GM23338 (cell line): ENCODE data around the gene DTNB. TPM values are rescaled to one million over a fixed set of nuclear protein-coding genes. Genes with fewer than 3 reads are reported as not detected.

Source experiments
- ATAC-seq: fragments of 200-7000 bp; cut with Tn5 transposase; 3 replicates; pipeline ENCODE4 v1.9.1; 2020
- DNase-seq: peaks from one replicate; pipeline ENCODE4 v3.0.0-alpha.2; 2015; ENCODE audit warnings: low spot score
- H2AFZ ChIP-seq: fragments of 200-600 bp; sonication (generic); 2 replicates; pipeline ENCODE4 v1.8.0; 2016; ENCODE audit warnings: antibody characterized with exemption, mild to moderate bottlenecking, moderate library complexity
- H3F3A ChIP-seq: fragments of 200-600 bp; sonication (generic); replicated peaks from 2 replicates; pipeline ENCODE4 v1.8.0; 2017; ENCODE audit warnings: antibody characterized with exemption, mixed run types, low read depth
- H3K27ac ChIP-seq: fragments of 200-600 bp; sonication (generic); 2 replicates; pipeline ENCODE4 v1.6.1; 2016; ENCODE audit warnings: low read depth
- H3K27me3 ChIP-seq: fragments of 200-600 bp; sonication (generic); 2 replicates; pipeline ENCODE4 v1.8.0; 2016; ENCODE audit warnings: mild to moderate bottlenecking, mixed run types, moderate library complexity; ENCODE audit not compliant: insufficient read depth
- H3K36me3 ChIP-seq: fragments of 200-600 bp; sonication (generic); 2 replicates; pipeline ENCODE4 v1.8.0; 2016; ENCODE audit warnings: mild to moderate bottlenecking; ENCODE audit not compliant: insufficient read depth
- H3K4me1 ChIP-seq: fragments of 200-600 bp; sonication (generic); 2 replicates; pipeline ENCODE4 v1.8.0; 2016; ENCODE audit warnings: mild to moderate bottlenecking, moderate library complexity; ENCODE audit not compliant: insufficient read depth
- H3K4me2 ChIP-seq: fragments of 200-600 bp; sonication (generic); 2 replicates; pipeline ENCODE4 v1.7.1; 2017; ENCODE audit warnings: mixed run types
- H3K4me3 ChIP-seq: fragments of 200-600 bp; sonication (generic); 2 replicates; pipeline ENCODE4 v1.6.1; 2016; ENCODE audit warnings: mixed run types
- H3K79me2 ChIP-seq: fragments of 200-600 bp; sonication (generic); replicated peaks from 2 replicates; pipeline ENCODE4 v1.8.0; 2017; ENCODE audit warnings: mild to moderate bottlenecking; ENCODE audit not compliant: insufficient read depth
- H3K9me2 ChIP-seq: fragments of 200-600 bp; sonication (generic); 2 replicates; pipeline ENCODE4 v1.8.0; 2017; ENCODE audit not compliant: insufficient read depth
- H4K20me1 ChIP-seq: fragments of 200-600 bp; sonication (generic); replicated peaks from 2 replicates; pipeline ENCODE4 v1.8.0; 2017; ENCODE audit warnings: mild to moderate bottlenecking; ENCODE audit not compliant: insufficient read depth
- H3K27ac Mint-ChIP-seq: 2 replicates; pipeline ENCODE4 v1.8.0; 2020; ENCODE audit warnings: inconsistent platforms, mild to moderate bottlenecking, moderate library complexity, mixed read lengths
- H3K27me3 Mint-ChIP-seq: 3 replicates; pipeline ENCODE4 v1.8.0; 2022; ENCODE audit warnings: low read depth, mild to moderate bottlenecking, moderate library complexity, mixed read lengths, inconsistent platforms; ENCODE audit not compliant: insufficient read depth, poor library complexity
- H3K36me3 Mint-ChIP-seq: 3 replicates; pipeline ENCODE4 v1.8.0; 2021; ENCODE audit warnings: low read depth, mild to moderate bottlenecking, inconsistent platforms, moderate library complexity, mixed read lengths
- H3K4me1 Mint-ChIP-seq: 3 replicates; pipeline ENCODE4 v1.8.0; 2020; ENCODE audit warnings: mild to moderate bottlenecking, inconsistent platforms, mixed read lengths
- H3K4me3 Mint-ChIP-seq: 3 replicates; pipeline ENCODE4 v1.8.0; 2021; ENCODE audit warnings: moderate library complexity, mild to moderate bottlenecking, inconsistent platforms, mixed read lengths
- H3K9me3 Mint-ChIP-seq: 3 replicates; pipeline ENCODE4 v1.8.0; 2020; ENCODE audit warnings: moderate library complexity, mild to moderate bottlenecking, inconsistent platforms, mixed read lengths
- CREB1 ChIP-seq: fragments of 250-450 bp; sonication (Bioruptor Pico); IDR thresholded peaks from 2 replicates; pipeline ENCODE4 v1.5.0; 2020; ENCODE audit warnings: low read depth, mild to moderate bottlenecking, moderate library complexity
- CTCF ChIP-seq, 2 experiments: fragments of 200-600 bp in 1 of 2; sonication (generic) in 1 of 2; conservative IDR thresholded peaks; 2 replicates each; pipeline versions ENCODE4 v1.5.1 to v1.6.1; 2016 to 2017; ENCODE audit warnings: antibody characterized with exemption in 2 of 2, low read depth in 2 of 2, mild to moderate bottlenecking in 2 of 2, moderate library complexity in 1 of 2
- ETS1 ChIP-seq: IDR thresholded peaks from 2 replicates; pipeline ENCODE4 v1.6.1; 2016; ENCODE audit warnings: antibody characterized with exemption
- EZH2 ChIP-seq: fragments of 200-600 bp; sonication (generic); IDR thresholded peaks from one replicate; pipeline ENCODE4 v1.8.0; 2017; ENCODE audit warnings: antibody characterized with exemption, mild to moderate bottlenecking, low read depth; ENCODE audit not compliant: unreplicated experiment
- JUNB ChIP-seq: IDR thresholded peaks from one replicate; pipeline ENCODE4 v1.6.1; 2016; ENCODE audit warnings: antibody characterized with exemption; ENCODE audit not compliant: unreplicated experiment
- POLR2AphosphoS5 ChIP-seq: IDR thresholded peaks from 2 replicates; pipeline ENCODE4 v1.6.1; 2016; ENCODE audit warnings: antibody characterized with exemption, low read depth
- REST ChIP-seq: IDR thresholded peaks from one replicate; pipeline ENCODE4 v1.6.1; 2018; ENCODE audit warnings: antibody characterized with exemption; ENCODE audit not compliant: unreplicated experiment
- polyA plus RNA-seq: library from polyadenylated mRNA; unstranded; fragments of >200 nt; fragmentation: Nextera tagmentation; extraction: Ambion mirVana; gene quantifications from 2 replicates; pipeline ENCODE4 v1.2.1, GENCODE V29; 2016
- total RNA-seq: library from RNA; depleted of rRNA; stranded (reverse); fragments of >200 nt; shearing (Covaris generic); gene quantifications from 2 replicates; pipeline ENCODE4 v1.2.3, GENCODE V29; 2014

Gene DTNB
- total and polyA plus RNA-seq, 2 experiments from 2014 or later: 22.1 to 29.4 TPM

- Mint-ChIP-seq H3K4me3 (no peak overlapping the region), H3K36me3 (peaks cover 10% of the 10 kb centered on the region; the same call in 2 of the 3 replicates), H3K9me3 (peaks cover 9% of the 10 kb centered on the region; the same call in 2 of the 3 replicates), H3K27ac (no peak overlapping the region), H3K27me3 (peaks cover 2% of the 10 kb centered on the region), H3K4me1 (no peaks in the 10 kb centered on the region)
- peaks cover 3% of the 10 kb centered on the region; the same call in 1 of the 2 replicates for H3K36me3 ChIP-seq
- no peak for TF ChIP-seq ETS1
- TF ChIP-seq CTCF (conservative IDR thresholded peaks at IDR 0.05; ENCODE audit: low read depth in 2 of 2): no peak
- no peak for TF ChIP-seq JUNB
- no peak for TF ChIP-seq REST
- H3K79me2 ChIP-seq: no peaks in the 10 kb centered on the region
- no peaks in the 10 kb centered on the region for H3K9me2 ChIP-seq
- H4K20me1 ChIP-seq: 0 out of 2 replicates have a peak, but pooled peaks cover 3% of the 10 kb centered on the region
- ATAC-seq (no peak), DNase-seq (no peak)
- no peak overlapping the region for H3K27ac ChIP-seq
- no peak overlapping the region for H3K4me2 ChIP-seq
- no peaks in the 10 kb centered on the region for H3F3A ChIP-seq
- no peak overlapping the region for H2AFZ ChIP-seq
- no peaks in the 10 kb centered on the region for H3K27me3 ChIP-seq
- no peaks in the 10 kb centered on the region for H3K4me1 ChIP-seq
- no peak overlapping the region for H3K4me3 ChIP-seq
Measured at GRCh38 chr2:25470806-25471205, 202.6 kb downstream of the DTNB start.

GRCh38 chr2:25467743-25468142, 205.6 kb downstream of the DTNB start:
- Mint-ChIP-seq H3K27me3 (no peaks in the 10 kb centered on the region), H3K36me3 (no peaks in the 10 kb centered on the region), H3K9me3 (no peaks in the 10 kb centered on the region), H3K4me1 (no peaks in the 10 kb centered on the region), H3K27ac (no peak overlapping the region), H3K4me3 (no peak overlapping the region)
- H3K4me2 ChIP-seq: no peak overlapping the region
- H3K27me3 ChIP-seq: no peaks in the 10 kb centered on the region
- no peaks in the 10 kb centered on the region for H3K79me2 ChIP-seq
- DNase-seq (no peak), ATAC-seq (no peak)
- H3K27ac ChIP-seq: no peak overlapping the region
- H3K4me3 ChIP-seq: no peak overlapping the region
- no peak overlapping the region for H2AFZ ChIP-seq
- no peaks in the 10 kb centered on the region for H3K4me1 ChIP-seq
- no peaks in the 10 kb centered on the region for H3F3A ChIP-seq
- no peaks in the 10 kb centered on the region for H4K20me1 ChIP-seq
- no peaks in the 10 kb centered on the region for H3K9me2 ChIP-seq
- H3K36me3 ChIP-seq: no peaks in the 10 kb centered on the region
- no peak for TF ChIP-seq EZH2
- no peak for TF ChIP-seq CTCF (conservative IDR thresholded peaks at IDR 0.05; ENCODE audit: low read depth in 2 of 2)
- TF ChIP-seq POLR2AphosphoS5: no peak
- no peak for TF ChIP-seq CREB1 (CRISPR knock-in tag)
